Ishikawa (cell line): ENCODE measurements around the gene CACNA1A.

Experiments
- CREB1 ChIP-seq: IDR thresholded peaks from 2 replicates; pipeline ENCODE4 v1.6.1; 2012; ENCODE audit warnings: low read depth
- EP300 ChIP-seq: IDR thresholded peaks from 2 replicates; pipeline ENCODE4 v1.6.1; 2012; ENCODE audit warnings: borderline replicate concordance
- RAD21 ChIP-seq: IDR thresholded peaks from 2 replicates; pipeline ENCODE4 v1.6.1; 2012; ENCODE audit warnings: low read depth
- REST ChIP-seq: IDR thresholded peaks from 2 replicates; pipeline ENCODE4 v1.6.1; 2012; ENCODE audit warnings: low read depth, mild to moderate bottlenecking
- TCF12 ChIP-seq: IDR thresholded peaks from 2 replicates; pipeline ENCODE4 v1.6.1; 2012; ENCODE audit warnings: low read depth
- TEAD4 ChIP-seq: IDR thresholded peaks from 2 replicates; pipeline ENCODE4 v1.6.1; 2012
- YY1 ChIP-seq: IDR thresholded peaks from 2 replicates; pipeline ENCODE4 v1.6.1; 2012; ENCODE audit warnings: low read depth

- no peak for TF ChIP-seq RAD21
- no peak for TF ChIP-seq YY1
- TF ChIP-seq EP300, result no peak
- no peak for TF ChIP-seq CREB1
- no peak for TF ChIP-seq TCF12
- TF ChIP-seq REST, result no peak
- no peak for TF ChIP-seq TEAD4
Observed at GRCh38 chr19:13302526-13303270, 203.6 kb downstream of the CACNA1A start.
